ENCODE data around the gene ABCA13. TPM values are rescaled to one million over a fixed set of nuclear protein-coding genes. Genes with fewer than 3 reads are reported as not detected.

ABCA13 gene
- total RNA-seq, 1 donor from 2014 or later: 2.2 TPM

GRCh38 chr7:48402721-48403120 is 231.5 kb downstream of the ABCA13 start:
- intact Hi-C loops (cut with DNase I): no loop called here
- TF ChIP-seq CTCF (IDR thresholded peaks at IDR 0.05): no peak
- H3K4me1 ChIP-seq: no peaks in the 10 kb centered on the region
- ATAC-seq: no peak
- H3K27me3 ChIP-seq (ENCODE audit: low read depth): no peaks in the 10 kb centered on the region
- no peaks in the 10 kb centered on the region for H3K36me3 ChIP-seq
- no peak for DNase-seq
- H3K27ac ChIP-seq: no peak overlapping the region
- H3K9me3 ChIP-seq: no peaks in the 10 kb centered on the region
- no peak overlapping the region for H3K4me3 ChIP-seq

GRCh38 chr7:48408731-48409130 is 237.5 kb downstream of the ABCA13 start:
- ATAC-seq (no peak), DNase-seq (no peak)
- intact Hi-C loops (cut with DNase I): no loop called here
- H3K9me3 ChIP-seq: no peaks in the 10 kb centered on the region
- H3K36me3 ChIP-seq: no peaks in the 10 kb centered on the region
- no peak overlapping the region for H3K4me3 ChIP-seq
- TF ChIP-seq CTCF (IDR thresholded peaks at IDR 0.05): no peak
- no peaks in the 10 kb centered on the region for H3K4me1 ChIP-seq
- H3K27ac ChIP-seq: no peak overlapping the region
- H3K27me3 ChIP-seq (ENCODE audit: low read depth): no peaks in the 10 kb centered on the region

- ATAC-seq: no peak
- Histone ChIP-seq H3K4me3 (no peak overlapping the region), H3K27me3 (ENCODE audit: low read depth) (no peaks in the 10 kb centered on the region), H3K9me3 (no peaks in the 10 kb centered on the region), H3K4me1 (no peaks in the 10 kb centered on the region), H3K27ac (no peak overlapping the region), H3K36me3 (no peaks in the 10 kb centered on the region)
- no peak for DNase-seq
- intact Hi-C loops (cut with DNase I): no loop called here
- no peak for TF ChIP-seq CTCF (IDR thresholded peaks at IDR 0.05)
These were observed 240.4 kb downstream of the ABCA13 start for GRCh38 chr7:48411619-48412018.

GRCh38 chr7:48414011-48414732 is 242.9 kb downstream of the ABCA13 start:
- Histone ChIP-seq H3K27ac (no peak overlapping the region), H3K27me3 (ENCODE audit: low read depth) (no peaks in the 10 kb centered on the region), H3K4me3 (no peak overlapping the region), H3K4me1 (no peaks in the 10 kb centered on the region), H3K36me3 (no peaks in the 10 kb centered on the region), H3K9me3 (no peaks in the 10 kb centered on the region)
- TF ChIP-seq CTCF (IDR thresholded peaks at IDR 0.05): no peak
- intact Hi-C loops (cut with DNase I): no loop called here
- ATAC-seq (no peak), DNase-seq (no peak)

- ATAC-seq (no peak), DNase-seq (no peak)
- Histone ChIP-seq H3K27ac (no peak overlapping the region), H3K27me3 (ENCODE audit: low read depth) (no peaks in the 10 kb centered on the region), H3K9me3 (no peaks in the 10 kb centered on the region), H3K36me3 (no peaks in the 10 kb centered on the region), H3K4me1 (no peaks in the 10 kb centered on the region), H3K4me3 (no peak overlapping the region)
- intact Hi-C loops (cut with DNase I): no loop called here
- no peak for TF ChIP-seq CTCF (IDR thresholded peaks at IDR 0.05)
These were observed 245.2 kb downstream of the ABCA13 start for GRCh38 chr7:48416327-48416908.
